HCT116 (cell line): ENCODE results near the gene C1QTNF9B. TPM values are rescaled to one million over a fixed set of nuclear protein-coding genes. Genes with fewer than 3 reads are reported as not detected.

Source experiments
- ATAC-seq: fragments of 200-7000 bp; cut with Tn5 transposase; 2 replicates; pipeline ENCODE4 v1.9.1; 2020; ENCODE audit warnings: mild to moderate bottlenecking, moderate library complexity
- BruUV-seq: library from RNA; stranded (reverse); fragments of 400-500 nt; replicated peaks from 2 replicates; lab custom pipeline; 2021; lab: Mats Ljungman, UMichigan
- CTCF ChIA-PET: fragments of 300-600 bp; sonication (Branson Sonifier 250); formaldehyde crosslinking; loops from one replicate; lab custom pipeline; 2021; ENCODE audit warnings: antibody characterized with exemption; lab: Charles Lee
- POLR2A ChIA-PET: fragments of 300-600, 350-600 bp; sonication (Branson Sonifier 250); formaldehyde crosslinking; loops from one replicate; lab custom pipeline; 2021; ENCODE audit warnings: antibody characterized with exemption; lab: Charles Lee
- RAD21 ChIA-PET, 2 experiments: fragments of 300-600 bp; sonication (Branson Sonifier 250); formaldehyde crosslinking; loops; one replicate each; lab custom pipeline; 2023; ENCODE audit warnings: low total read pairs in 2 of 2; ENCODE audit not compliant: uncharacterized antibody in 2 of 2, unreplicated experiment in 2 of 2, low non-redundant PET in 1 of 2; lab: Charles Lee
- DNase-seq: peaks from one replicate; pipeline ENCODE4 v3.0.0-alpha.2; 2010; ENCODE audit warnings: low read depth, low spot score
- H2AFZ ChIP-seq: fragments of 200-600 bp; shearing (Covaris generic), sonication (generic); 2 replicates; pipeline ENCODE4 v1.6.1; 2017; ENCODE audit warnings: low read depth, mixed run types, mixed read lengths, antibody characterized with exemption, low read length; ENCODE audit not compliant: poor library complexity, severe bottlenecking
- H3K27ac ChIP-seq: 2 replicates; pipeline ENCODE4 v1.5.1; 2012; ENCODE audit warnings: low read depth, low read length
- H3K27me3 ChIP-seq: fragments of 200-600 bp; sonication (generic); 2 replicates; pipeline ENCODE4 v1.6.1; 2016; ENCODE audit warnings: mixed run types, low read length, mixed read lengths; ENCODE audit not compliant: insufficient read depth
- H3K36me3 ChIP-seq, 2 experiments: fragments of 200-500 bp in 1 of 2; fragments of 200-600 bp in 1 of 2; sonication (Bioruptor generic) in 1 of 2; sonication (generic) in 1 of 2; 2 replicates each; pipeline versions ENCODE4 v1.5.1 to v1.6.1; 2014 to 2016; ENCODE audit warnings: low read length in 2 of 2, inconsistent platforms in 1 of 2, mixed read lengths in 1 of 2, mixed run types in 1 of 2; ENCODE audit not compliant: insufficient read depth in 2 of 2, control insufficient read depth in 1 of 2
- H3K4me1 ChIP-seq, 2 experiments: fragments of 200-600 bp in 1 of 2; sonication (generic) in 1 of 2; 2 replicates each; pipeline versions ENCODE4 v1.5.1 to v1.6.1; 2012 to 2017; ENCODE audit warnings: low read length in 2 of 2, inconsistent platforms in 1 of 2, mild to moderate bottlenecking in 1 of 2, mixed read lengths in 1 of 2, mixed run types in 1 of 2, moderate library complexity in 1 of 2; ENCODE audit not compliant: insufficient read depth in 2 of 2, control insufficient read depth in 1 of 2
- H3K4me2 ChIP-seq: fragments of 200-600 bp; sonication (generic); 2 replicates; pipeline ENCODE4 v1.6.1; 2017; ENCODE audit warnings: mixed run types, low read length, mixed read lengths
- H3K4me3 ChIP-seq, 2 experiments: fragments of 200-600 bp in 1 of 2; sonication (generic) in 1 of 2; replicated peaks in 1 of 2; 2 replicates each; pipeline ENCODE4 v1.5.1; 2011 to 2016; ENCODE audit warnings: low read length in 2 of 2, control low read depth in 1 of 2, low read depth in 1 of 2, mild to moderate bottlenecking in 1 of 2, mixed read lengths in 1 of 2, mixed run types in 1 of 2
- H3K79me2 ChIP-seq: fragments of 200-600 bp; sonication (generic); 2 replicates; pipeline ENCODE4 v1.6.1; 2017; ENCODE audit warnings: mild to moderate bottlenecking, mixed run types, low read length, moderate library complexity, mixed read lengths; ENCODE audit not compliant: insufficient read depth
- H3K9ac ChIP-seq: fragments of 200-600 bp; sonication (generic); 2 replicates; pipeline ENCODE4 v1.6.1; 2016; ENCODE audit warnings: low read length, mixed read lengths
- H3K9me2 ChIP-seq: fragments of 200-600 bp; sonication (generic), shearing (Covaris generic); 2 replicates; pipeline ENCODE4 v1.6.1; 2017; ENCODE audit warnings: mixed run types, mild to moderate bottlenecking, moderate library complexity; ENCODE audit not compliant: insufficient read depth
- H3K9me3 ChIP-seq, 2 experiments: fragments of 200-500 bp in 1 of 2; fragments of 200-600 bp in 1 of 2; sonication (Bioruptor generic) in 1 of 2; sonication (generic) in 1 of 2; 2 replicates each; pipeline ENCODE4 v1.6.1; 2014 to 2017; ENCODE audit warnings: low read length in 2 of 2, mixed read lengths in 2 of 2, inconsistent platforms in 1 of 2, low read depth in 1 of 2, mild to moderate bottlenecking in 1 of 2, mixed run types in 1 of 2, moderate library complexity in 1 of 2; ENCODE audit not compliant: control insufficient read depth in 1 of 2, insufficient read depth in 1 of 2
- H4K20me1 ChIP-seq: fragments of 200-600 bp; sonication (generic), shearing (Covaris generic); 2 replicates; pipeline ENCODE4 v1.6.1; 2017; ENCODE audit warnings: mixed run types, mild to moderate bottlenecking, moderate library complexity; ENCODE audit not compliant: insufficient read depth
- RAD21 ChIP-seq: IDR thresholded peaks from 2 replicates; pipeline ENCODE4 v1.6.1; 2012; ENCODE audit warnings: low read depth, mild to moderate bottlenecking
- YY1 ChIP-seq: IDR thresholded peaks from 2 replicates; pipeline ENCODE4 v1.6.1; 2011; ENCODE audit warnings: low read length, low read depth, moderate library complexity, mild to moderate bottlenecking; ENCODE audit not compliant: insufficient replicate concordance; ENCODE audit errors: extremely low read depth
- intact Hi-C: fragments of 100-400 bp; cut with micrococcal nuclease; formaldehyde crosslinking; loops from 2 replicates; pipeline ENCODE4 v1.10.0; 2022
- total RNA-seq: library from RNA; stranded (reverse); gene quantifications from one replicate; pipeline ENCODE4 v1.2.1, GENCODE V29; 2021; ENCODE audit not compliant: unreplicated experiment
- TF ChIP-seq, protein P1 (sequence below): IDR thresholded peaks from 2 replicates; pipeline ENCODE4 v1.6.1; 2011; ENCODE audit warnings: mild to moderate bottlenecking, low read length, moderate library complexity; ENCODE audit not compliant: insufficient replicate concordance; ENCODE audit errors: extremely low read depth
- TF ChIP-seq, protein P2 (sequence below), 3 experiments: fragments of 200-600 bp in 1 of 3; sonication (generic) in 1 of 3; IDR thresholded peaks in 2 of 3; conservative IDR thresholded peaks in 1 of 3; 2 replicates each; pipeline ENCODE4 v1.5.1; 2012 to 2017; ENCODE audit warnings: low read depth in 2 of 3, low read length in 2 of 3, antibody characterized with exemption in 1 of 3, borderline replicate concordance in 1 of 3, control low read depth in 1 of 3, mild to moderate bottlenecking in 1 of 3, mixed read lengths in 1 of 3, mixed run types in 1 of 3, moderate library complexity in 1 of 3; ENCODE audit not compliant: insufficient read depth in 1 of 3

The C1QTNF9B gene
- total RNA-seq, 1 experiment from 2014 or later, result not detected

DNA sequence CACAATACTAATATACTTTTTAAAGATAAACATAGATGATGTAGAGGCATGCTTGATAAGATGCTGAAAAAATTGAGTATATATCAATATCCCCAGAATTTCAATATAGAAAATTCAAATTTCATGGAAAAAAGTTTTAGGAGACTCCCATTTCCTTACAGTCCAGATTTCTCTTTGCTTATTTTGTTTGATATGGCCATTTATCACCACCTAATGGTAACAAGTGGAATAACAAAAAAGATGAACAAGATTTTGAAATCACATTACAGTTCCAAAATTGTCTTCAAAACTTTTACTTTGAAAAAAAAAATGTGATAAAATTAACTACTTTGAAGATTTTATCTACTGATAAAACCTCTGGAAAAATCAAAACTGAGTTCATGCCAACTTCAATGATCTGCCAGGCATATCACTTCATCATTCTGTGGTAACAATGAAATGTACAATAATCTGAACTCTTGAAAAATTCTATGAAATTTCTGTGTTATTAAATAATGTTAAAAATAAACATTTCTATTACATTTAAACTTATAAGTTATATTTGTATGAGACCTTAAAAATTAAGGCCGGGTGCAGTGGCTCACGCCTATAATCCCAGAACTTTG is 25.6 kb downstream of the C1QTNF9B start:
- no TSS peak for BruUV-seq
- Histone ChIP-seq H3K27me3 (no peaks in the 10 kb centered on the region), H3K4me1 (0 out of 4 replicates have a peak, but pooled peaks cover 0 to 2% of the 10 kb centered on the region in 2 experiments), H3K9ac (no peak overlapping the region), H2AFZ (no peak overlapping the region), H3K4me2 (no peak overlapping the region), H4K20me1 (no peaks in the 10 kb centered on the region), H3K9me3 (no peaks in the 10 kb centered on the region), H3K27ac (no peak overlapping the region), H3K4me3 (no peak overlapping the region), H3K79me2 (no peaks in the 10 kb centered on the region), H3K36me3 (no peaks in the 10 kb centered on the region; a peak in 1 of 4 replicates), H3K9me2 (no peaks in the 10 kb centered on the region)
- TF ChIP-seq RAD21 (peak; percentile 54), YY1 (no peak)
- TF ChIP-seq, protein P1, sequence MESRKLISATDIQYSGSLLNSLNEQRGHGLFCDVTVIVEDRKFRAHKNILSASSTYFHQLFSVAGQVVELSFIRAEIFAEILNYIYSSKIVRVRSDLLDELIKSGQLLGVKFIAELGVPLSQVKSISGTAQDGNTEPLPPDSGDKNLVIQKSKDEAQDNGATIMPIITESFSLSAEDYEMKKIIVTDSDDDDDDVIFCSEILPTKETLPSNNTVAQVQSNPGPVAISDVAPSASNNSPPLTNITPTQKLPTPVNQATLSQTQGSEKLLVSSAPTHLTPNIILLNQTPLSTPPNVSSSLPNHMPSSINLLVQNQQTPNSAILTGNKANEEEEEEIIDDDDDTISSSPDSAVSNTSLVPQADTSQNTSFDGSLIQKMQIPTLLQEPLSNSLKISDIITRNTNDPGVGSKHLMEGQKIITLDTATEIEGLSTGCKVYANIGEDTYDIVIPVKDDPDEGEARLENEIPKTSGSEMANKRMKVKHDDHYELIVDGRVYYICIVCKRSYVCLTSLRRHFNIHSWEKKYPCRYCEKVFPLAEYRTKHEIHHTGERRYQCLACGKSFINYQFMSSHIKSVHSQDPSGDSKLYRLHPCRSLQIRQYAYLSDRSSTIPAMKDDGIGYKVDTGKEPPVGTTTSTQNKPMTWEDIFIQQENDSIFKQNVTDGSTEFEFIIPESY, result no peak
- TF ChIP-seq, protein P2, sequence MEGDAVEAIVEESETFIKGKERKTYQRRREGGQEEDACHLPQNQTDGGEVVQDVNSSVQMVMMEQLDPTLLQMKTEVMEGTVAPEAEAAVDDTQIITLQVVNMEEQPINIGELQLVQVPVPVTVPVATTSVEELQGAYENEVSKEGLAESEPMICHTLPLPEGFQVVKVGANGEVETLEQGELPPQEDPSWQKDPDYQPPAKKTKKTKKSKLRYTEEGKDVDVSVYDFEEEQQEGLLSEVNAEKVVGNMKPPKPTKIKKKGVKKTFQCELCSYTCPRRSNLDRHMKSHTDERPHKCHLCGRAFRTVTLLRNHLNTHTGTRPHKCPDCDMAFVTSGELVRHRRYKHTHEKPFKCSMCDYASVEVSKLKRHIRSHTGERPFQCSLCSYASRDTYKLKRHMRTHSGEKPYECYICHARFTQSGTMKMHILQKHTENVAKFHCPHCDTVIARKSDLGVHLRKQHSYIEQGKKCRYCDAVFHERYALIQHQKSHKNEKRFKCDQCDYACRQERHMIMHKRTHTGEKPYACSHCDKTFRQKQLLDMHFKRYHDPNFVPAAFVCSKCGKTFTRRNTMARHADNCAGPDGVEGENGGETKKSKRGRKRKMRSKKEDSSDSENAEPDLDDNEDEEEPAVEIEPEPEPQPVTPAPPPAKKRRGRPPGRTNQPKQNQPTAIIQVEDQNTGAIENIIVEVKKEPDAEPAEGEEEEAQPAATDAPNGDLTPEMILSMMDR (IDR thresholded peaks at IDR 0.05 in 2 of 3, conservative IDR thresholded peaks at IDR 0.05 in 1 of 3; ENCODE audit: borderline replicate concordance in 1 of 3, insufficient read depth in 1 of 3, low read depth in 2 of 3, low read length in 2 of 3), result peak; percentile 30 to 61 (median 37); a peak in 4 of 6 replicates
- ATAC-seq (no peak), DNase-seq (no peak)
- RAD21 ChIA-PET, result no interaction called here
- CTCF ChIA-PET, result no interaction called here
- intact Hi-C loops, result loop anchor here (1.0 to 10.0 kb wide), 4 partner anchors 154 to 1067 kb away; no protein-coding TSS in a partner anchor
- POLR2A ChIA-PET, result no interaction called here
